Measurements from ENCODE around the gene NLGN4X. TPM values are rescaled to one million over a fixed set of nuclear protein-coding genes. Genes with fewer than 3 reads are reported as not detected.
A peak's percentile ranks its signal among the peaks of the same experiment; 100 is the strongest.

The NLGN4X gene
- total RNA-seq, 2 donors from 2014 or later, result 19.2 to 76.9 TPM

- no peaks in the 10 kb centered on the region for H3K4me1 ChIP-seq (ENCODE audit: control insufficient read depth, insufficient read depth, low read length)
- Mint-ChIP-seq H3K27ac (no peak overlapping the region), H3K4me1 (peaks cover 7% of the 10 kb centered on the region), H3K4me3 (no peak overlapping the region), H3K9me3 (peaks cover 8% of the 10 kb centered on the region), H3K27me3 (ENCODE audit: insufficient read depth) (no peaks in the 10 kb centered on the region), H3K36me3 (ENCODE audit: low read depth) (peaks cover 10% of the 10 kb centered on the region)
- H3K27me3 ChIP-seq (ENCODE audit: control insufficient read depth, insufficient read depth, low read length, poor library complexity, severe bottlenecking), result no peaks in the 10 kb centered on the region
- no peak for DNase-seq
- no peak overlapping the region for H3K9ac ChIP-seq (ENCODE audit: extremely low read depth, low read length, poor library complexity, severe bottlenecking)
- TF ChIP-seq CTCF (conservative IDR thresholded peaks at IDR 0.05), result no peak
- no peak overlapping the region for H3K27ac ChIP-seq (ENCODE audit: low read depth, low read length)
- H3K4me3 ChIP-seq (ENCODE audit: low read length), result no peak overlapping the region
- H3K36me3 ChIP-seq (ENCODE audit: control insufficient read depth, insufficient read depth, low read length), result peaks cover 4% of the 10 kb centered on the region
- no peaks in the 10 kb centered on the region for H3K9me3 ChIP-seq (ENCODE audit: control insufficient read depth, low read length)
Observed at GRCh38 chrX:6005856-6006255, 222.8 kb downstream of the NLGN4X start.

GRCh38 chrX:6004529-6004928, 224.1 kb downstream of the NLGN4X start:
- peaks cover 11% of the 10 kb centered on the region for H3K4me1 Mint-ChIP-seq
- H3K4me1 ChIP-seq (ENCODE audit: control insufficient read depth, insufficient read depth, low read length), result no peaks in the 10 kb centered on the region
- no peaks in the 10 kb centered on the region for H3K9me3 ChIP-seq (ENCODE audit: control insufficient read depth, low read length)
- DNase-seq, result no peak
- H3K27me3 Mint-ChIP-seq (ENCODE audit: insufficient read depth), result no peaks in the 10 kb centered on the region
- H3K4me3 Mint-ChIP-seq, result no peak overlapping the region
- H3K36me3 ChIP-seq (ENCODE audit: control insufficient read depth, insufficient read depth, low read length), result peaks cover 2% of the 10 kb centered on the region
- H3K9ac ChIP-seq (ENCODE audit: extremely low read depth, low read length, poor library complexity, severe bottlenecking), result no peak overlapping the region
- 70% methylated on average over 2 of the region's 4 CpGs; no CpG with 5 or more reads in 1 of the 2 experiments for WGBS, 2 experiments (ENCODE audit: insufficient coverage in 1 of 2, insufficient read length in 1 of 2)
- no peak overlapping the region for H3K27ac Mint-ChIP-seq
- H3K27ac ChIP-seq (ENCODE audit: low read depth, low read length), result no peak overlapping the region
- H3K36me3 Mint-ChIP-seq (ENCODE audit: low read depth), result peaks cover 5% of the 10 kb centered on the region
- peaks cover 4% of the 10 kb centered on the region for H3K9me3 Mint-ChIP-seq
- TF ChIP-seq CTCF (conservative IDR thresholded peaks at IDR 0.05), result no peak
- H3K4me3 ChIP-seq (ENCODE audit: low read length), result no peak overlapping the region
- no peaks in the 10 kb centered on the region for H3K27me3 ChIP-seq (ENCODE audit: control insufficient read depth, insufficient read depth, low read length, poor library complexity, severe bottlenecking)

- H3K4me3 Mint-ChIP-seq, result no peak overlapping the region
- no peaks in the 10 kb centered on the region for H3K36me3 Mint-ChIP-seq (ENCODE audit: low read depth)
- H3K9me3 ChIP-seq (ENCODE audit: control insufficient read depth, low read length), result no peaks in the 10 kb centered on the region
- TF ChIP-seq CTCF (conservative IDR thresholded peaks at IDR 0.05), result peak; percentile 43
- no peak for DNase-seq
- H3K9ac ChIP-seq (ENCODE audit: extremely low read depth, low read length, poor library complexity, severe bottlenecking), result no peak overlapping the region
- no peak overlapping the region for H3K4me3 ChIP-seq (ENCODE audit: low read length)
- no peaks in the 10 kb centered on the region for H3K27me3 Mint-ChIP-seq (ENCODE audit: insufficient read depth)
- no peaks in the 10 kb centered on the region for H3K4me1 ChIP-seq (ENCODE audit: control insufficient read depth, insufficient read depth, low read length)
- no peaks in the 10 kb centered on the region for H3K36me3 ChIP-seq (ENCODE audit: control insufficient read depth, insufficient read depth, low read length)
- no peak overlapping the region for H3K27ac Mint-ChIP-seq
- no peak overlapping the region for H3K27ac ChIP-seq (ENCODE audit: low read depth, low read length)
- H3K4me1 Mint-ChIP-seq, result peaks cover 14% of the 10 kb centered on the region
- no peaks in the 10 kb centered on the region for H3K27me3 ChIP-seq (ENCODE audit: control insufficient read depth, insufficient read depth, low read length, poor library complexity, severe bottlenecking)
- WGBS, 2 experiments (ENCODE audit: insufficient coverage in 1 of 2, insufficient read length in 1 of 2), result 90 to 93% methylated on average over 2 to 5 of the region's 5 CpGs
- H3K9me3 Mint-ChIP-seq, result no peaks in the 10 kb centered on the region
Observed at GRCh38 chrX:6002056-6002455, 226.6 kb downstream of the NLGN4X start.
